HG03060 (cell line): Measurements from ENCODE around the gene GINS3.

ENCODE experiments used
- ATAC-seq: cut with Tn5 transposase; IDR thresholded peaks from one replicate; pipeline ENCODE4 v1.9.1; 2021; ENCODE audit warnings: low read depth, moderate number of reproducible peaks; ENCODE audit not compliant: unreplicated experiment

The GINS3 gene

GRCh38 chr16:58421529-58421928 lies 29.3 kb downstream of the GINS3 start:
- no peak for ATAC-seq

- ATAC-seq = no peak
Observed at GRCh38 chr16:58422809-58423208, 30.5 kb downstream of the GINS3 start.

GRCh38 chr16:58425245-58425644 lies 33.0 kb downstream of the GINS3 start:
- no peak for ATAC-seq

- peak; percentile 48 for ATAC-seq
Observed at GRCh38 chr16:58425756-58426494, 33.7 kb downstream of the GINS3 start.

GRCh38 chr16:58426966-58427365 lies 34.7 kb downstream of the GINS3 start:
- no peak for ATAC-seq

GRCh38 chr16:58428621-58429542 lies 36.6 kb downstream of the GINS3 start:
- no peak for ATAC-seq

- ATAC-seq = no peak
Observed at GRCh38 chr16:58430718-58431117, 38.4 kb downstream of the GINS3 start.

- no peak for ATAC-seq
Observed at GRCh38 chr16:58433569-58433951, 41.3 kb downstream of the GINS3 start.

- no peak for ATAC-seq
Observed at GRCh38 chr16:58435779-58436178, 43.5 kb downstream of the GINS3 start.

GRCh38 chr16:58440131-58440530 lies 47.9 kb downstream of the GINS3 start:
- no peak for ATAC-seq

GRCh38 chr16:58442547-58442946 lies 50.3 kb downstream of the GINS3 start:
- ATAC-seq = no peak

- ATAC-seq = no peak
Observed at GRCh38 chr16:58443783-58444182, 51.5 kb downstream of the GINS3 start.

GRCh38 chr16:58444265-58444664 lies 52.0 kb downstream of the GINS3 start:
- ATAC-seq = no peak

GRCh38 chr16:58448890-58449289 lies 56.6 kb downstream of the GINS3 start:
- no peak for ATAC-seq

GRCh38 chr16:58449306-58449705 lies 57.0 kb downstream of the GINS3 start:
- no peak for ATAC-seq

- ATAC-seq = no peak
Observed at GRCh38 chr16:58449768-58450167, 57.5 kb downstream of the GINS3 start.

- no peak for ATAC-seq
Observed at GRCh38 chr16:58450590-58450989, 58.3 kb downstream of the GINS3 start.

- no peak for ATAC-seq
Observed at GRCh38 chr16:58451265-58451689, 59.0 kb downstream of the GINS3 start.

GRCh38 chr16:58451945-58452401 lies 59.7 kb downstream of the GINS3 start:
- no peak for ATAC-seq

GRCh38 chr16:58452640-58453039 lies 60.4 kb downstream of the GINS3 start:
- no peak for ATAC-seq

- ATAC-seq = no peak
Observed at GRCh38 chr16:58454178-58454577, 61.9 kb downstream of the GINS3 start.

- ATAC-seq = no peak
Observed at GRCh38 chr16:58454856-58455255, 62.6 kb downstream of the GINS3 start.
